ENCODE measurements around the gene FGF14.

DNA sequence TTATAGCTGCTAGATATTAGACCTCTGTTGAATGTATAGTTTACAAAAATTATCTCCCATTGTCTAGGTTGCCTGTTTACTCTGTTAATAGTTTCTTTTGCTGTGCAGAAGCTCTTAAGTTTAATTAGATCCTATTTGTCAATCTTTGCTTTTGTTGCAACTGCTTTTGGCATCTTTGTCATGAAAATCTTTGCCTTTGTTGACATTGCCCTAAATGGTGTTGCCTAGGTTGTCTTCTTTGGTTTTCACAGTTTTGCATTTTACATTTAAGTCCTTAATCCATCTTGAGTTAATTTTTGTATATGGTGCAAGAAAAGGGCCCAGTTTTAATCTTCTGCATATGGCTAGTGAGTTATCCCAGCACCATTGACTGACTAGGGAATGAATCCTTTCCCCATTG, 618.3 kb downstream of the FGF14 start:
- TF ChIP-seq, protein P1, sequence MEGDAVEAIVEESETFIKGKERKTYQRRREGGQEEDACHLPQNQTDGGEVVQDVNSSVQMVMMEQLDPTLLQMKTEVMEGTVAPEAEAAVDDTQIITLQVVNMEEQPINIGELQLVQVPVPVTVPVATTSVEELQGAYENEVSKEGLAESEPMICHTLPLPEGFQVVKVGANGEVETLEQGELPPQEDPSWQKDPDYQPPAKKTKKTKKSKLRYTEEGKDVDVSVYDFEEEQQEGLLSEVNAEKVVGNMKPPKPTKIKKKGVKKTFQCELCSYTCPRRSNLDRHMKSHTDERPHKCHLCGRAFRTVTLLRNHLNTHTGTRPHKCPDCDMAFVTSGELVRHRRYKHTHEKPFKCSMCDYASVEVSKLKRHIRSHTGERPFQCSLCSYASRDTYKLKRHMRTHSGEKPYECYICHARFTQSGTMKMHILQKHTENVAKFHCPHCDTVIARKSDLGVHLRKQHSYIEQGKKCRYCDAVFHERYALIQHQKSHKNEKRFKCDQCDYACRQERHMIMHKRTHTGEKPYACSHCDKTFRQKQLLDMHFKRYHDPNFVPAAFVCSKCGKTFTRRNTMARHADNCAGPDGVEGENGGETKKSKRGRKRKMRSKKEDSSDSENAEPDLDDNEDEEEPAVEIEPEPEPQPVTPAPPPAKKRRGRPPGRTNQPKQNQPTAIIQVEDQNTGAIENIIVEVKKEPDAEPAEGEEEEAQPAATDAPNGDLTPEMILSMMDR (IDR thresholded peaks at IDR 0.05) = no peak
- TF ChIP-seq ZFX (IDR thresholded peaks at IDR 0.05; ENCODE audit: borderline replicate concordance) = no peak

Data from 22Rv1 (cell line).